Esophagus muscularis mucosa (tissue), 4 donors: ENCODE results near the gene DNAH17. TPM values are rescaled to one million over a fixed set of nuclear protein-coding genes. Genes with fewer than 3 reads are reported as not detected.

ENCODE experiments used
- DNase-seq: peaks from one replicate; pipeline ENCODE4 v3.0.0-alpha.2; 2017; ENCODE audit errors: extremely low spot score
- H3K27ac ChIP-seq, 4 donors: fragments of 200-600 bp; sonication (generic); replicated peaks in 1 of 4; 1 replicate in 3 of 4; 2 replicates in 1 of 4; pipeline ENCODE4 v1.5.1; 2016 to 2019; ENCODE audit warnings: mild to moderate bottlenecking in 1 of 4
- H3K27me3 ChIP-seq, 4 donors: fragments of 200-600 bp; sonication (generic); one replicate each; pipeline versions ENCODE4 v1.5.1 to v1.6.0; 2016 to 2019
- H3K36me3 ChIP-seq, 4 donors: fragments of 200-600 bp; sonication (generic); one replicate each; pipeline ENCODE4 v1.5.1; 2016 to 2019
- H3K4me1 ChIP-seq, 4 donors: fragments of 200-600 bp; sonication (generic); one replicate each; pipeline ENCODE4 v1.5.1; 2016 to 2019
- H3K4me3 ChIP-seq, 4 donors: fragments of 200-600 bp; sonication (generic); 1 replicate in 2 of 4; 2 replicates in 2 of 4; pipeline ENCODE4 v1.5.1; 2016 to 2019; ENCODE audit warnings: mild to moderate bottlenecking in 4 of 4, moderate library complexity in 1 of 4
- H3K9me3 ChIP-seq, 4 donors: fragments of 200-600 bp; sonication (generic); 1 replicate in 3 of 4; 2 replicates in 1 of 4; pipeline ENCODE4 v1.5.1; 2016 to 2019
- EP300 ChIP-seq: sonication (generic); formaldehyde crosslinking; IDR thresholded peaks from one replicate; pipeline ENCODE4 v1.6.1; 2017; ENCODE audit warnings: antibody characterized with exemption
- POLR2A ChIP-seq: fragments of 450-650 bp; IDR thresholded peaks from one replicate; pipeline ENCODE4 v1.6.1; 2017; ENCODE audit warnings: antibody characterized with exemption, moderate library complexity, mild to moderate bottlenecking, low read depth
- POLR2AphosphoS5 ChIP-seq, 2 donors: sonication (generic); formaldehyde crosslinking; IDR thresholded peaks; one replicate each; pipeline ENCODE4 v1.6.1; 2017; ENCODE audit warnings: antibody characterized with exemption in 2 of 2
- WGBS: methylation state at CpG from one replicate; pipeline ENCODE4 v1.1.5; 2018; 5-methylcytosine and 5-hydroxymethylcytosine counted together
- intact Hi-C: fragments of 100-400 bp; cut with DNase I; formaldehyde crosslinking; loops from one replicate; pipeline ENCODE4 v1.15.1; 2023
- total RNA-seq, 4 donors: library from RNA; depleted of rRNA; stranded (reverse); fragments of >200 nt; gene quantifications; one replicate each; pipeline versions ENCODE4 v1.1.0 to v1.2.1, GENCODE V29; 2016
- TF ChIP-seq, protein P1 (sequence below), 3 experiments: fragments of 200-600 bp in 2 of 3; fragments of 450-650 bp in 1 of 3; sonication (generic) in 2 of 3; IDR thresholded peaks; one replicate each; pipeline ENCODE4 v1.5.1; 2017 to 2019; ENCODE audit warnings: antibody characterized with exemption in 3 of 3, mild to moderate bottlenecking in 2 of 3, moderate library complexity in 1 of 3

DNAH17 gene
- total RNA-seq, 4 donors from 2014 or later = not detected

DNA sequence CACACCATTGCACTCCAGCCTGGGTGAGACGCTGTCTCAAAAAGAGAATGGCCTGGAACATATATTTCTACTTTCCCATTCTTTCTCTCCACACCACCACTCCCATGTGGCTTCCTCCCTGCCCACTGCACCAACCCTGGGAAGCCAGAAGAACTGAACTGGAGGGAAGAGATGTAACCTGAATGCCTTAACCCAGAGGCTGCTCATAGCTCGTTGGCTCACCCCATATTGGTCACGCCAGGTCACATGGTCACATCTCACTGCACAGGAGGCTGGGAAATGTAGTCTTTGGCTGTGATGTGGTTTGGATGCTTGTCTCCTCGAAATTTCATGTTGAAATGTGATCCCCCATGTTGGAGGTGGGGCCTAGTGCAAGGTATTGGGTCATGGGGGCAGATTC, 5.9 kb upstream of the DNAH17 start:
- 72% methylated on average over 4 of the region's 4 CpGs for WGBS
- peaks cover 0 to 5% (median 0%) of the 10 kb centered on the region in 4 donors for H3K27me3 ChIP-seq

DNA sequence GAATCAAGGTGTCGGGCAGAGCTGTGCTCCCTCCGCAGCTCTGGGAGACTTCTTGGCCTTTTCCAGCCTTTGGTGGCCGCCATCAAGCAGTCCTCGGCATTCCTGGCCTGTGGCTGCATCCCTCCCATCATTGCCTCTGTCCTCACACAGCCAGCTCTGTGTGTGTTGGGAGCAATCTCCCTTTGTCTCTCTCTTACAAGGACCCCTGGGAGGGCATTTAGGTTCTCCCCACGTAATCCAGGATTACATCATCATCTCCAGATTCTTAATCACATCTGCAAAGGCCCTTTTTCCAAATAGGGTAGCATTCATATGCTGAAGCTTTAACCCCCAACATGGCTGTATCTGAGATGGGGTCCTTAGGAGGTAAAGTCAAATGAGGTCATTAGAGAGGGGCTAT, 4.1 kb upstream of the DNAH17 start:
- Histone ChIP-seq H3K9me3 (no peaks in the 10 kb centered on the region), H3K27me3 (no peaks in the 10 kb centered on the region), H3K4me3 (no peak overlapping the region), H3K4me1 (no peaks in the 10 kb centered on the region), H3K36me3 (no peaks in the 10 kb centered on the region), H3K27ac (no peak overlapping the region)
- 79% methylated on average over 5 of the region's 5 CpGs for WGBS
- intact Hi-C loops = no loop called here
- TF ChIP-seq POLR2A (no peak), EP300 (no peak), POLR2AphosphoS5 (IDR thresholded peaks at IDR 0.05) (no peak)
- no peak for DNase-seq

More for the DNA sequence above, 5.9 kb upstream of the DNAH17 start:
- no peak for DNase-seq
- intact Hi-C loops = no loop called here
- TF ChIP-seq, protein P1, sequence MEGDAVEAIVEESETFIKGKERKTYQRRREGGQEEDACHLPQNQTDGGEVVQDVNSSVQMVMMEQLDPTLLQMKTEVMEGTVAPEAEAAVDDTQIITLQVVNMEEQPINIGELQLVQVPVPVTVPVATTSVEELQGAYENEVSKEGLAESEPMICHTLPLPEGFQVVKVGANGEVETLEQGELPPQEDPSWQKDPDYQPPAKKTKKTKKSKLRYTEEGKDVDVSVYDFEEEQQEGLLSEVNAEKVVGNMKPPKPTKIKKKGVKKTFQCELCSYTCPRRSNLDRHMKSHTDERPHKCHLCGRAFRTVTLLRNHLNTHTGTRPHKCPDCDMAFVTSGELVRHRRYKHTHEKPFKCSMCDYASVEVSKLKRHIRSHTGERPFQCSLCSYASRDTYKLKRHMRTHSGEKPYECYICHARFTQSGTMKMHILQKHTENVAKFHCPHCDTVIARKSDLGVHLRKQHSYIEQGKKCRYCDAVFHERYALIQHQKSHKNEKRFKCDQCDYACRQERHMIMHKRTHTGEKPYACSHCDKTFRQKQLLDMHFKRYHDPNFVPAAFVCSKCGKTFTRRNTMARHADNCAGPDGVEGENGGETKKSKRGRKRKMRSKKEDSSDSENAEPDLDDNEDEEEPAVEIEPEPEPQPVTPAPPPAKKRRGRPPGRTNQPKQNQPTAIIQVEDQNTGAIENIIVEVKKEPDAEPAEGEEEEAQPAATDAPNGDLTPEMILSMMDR (IDR thresholded peaks at IDR 0.05) = no peak
- Histone ChIP-seq H3K9me3 (no peaks in the 10 kb centered on the region), H3K4me1 (no peaks in the 10 kb centered on the region), H3K27ac (no peak overlapping the region), H3K4me3 (no peak overlapping the region), H3K36me3 (no peaks in the 10 kb centered on the region)

DNA sequence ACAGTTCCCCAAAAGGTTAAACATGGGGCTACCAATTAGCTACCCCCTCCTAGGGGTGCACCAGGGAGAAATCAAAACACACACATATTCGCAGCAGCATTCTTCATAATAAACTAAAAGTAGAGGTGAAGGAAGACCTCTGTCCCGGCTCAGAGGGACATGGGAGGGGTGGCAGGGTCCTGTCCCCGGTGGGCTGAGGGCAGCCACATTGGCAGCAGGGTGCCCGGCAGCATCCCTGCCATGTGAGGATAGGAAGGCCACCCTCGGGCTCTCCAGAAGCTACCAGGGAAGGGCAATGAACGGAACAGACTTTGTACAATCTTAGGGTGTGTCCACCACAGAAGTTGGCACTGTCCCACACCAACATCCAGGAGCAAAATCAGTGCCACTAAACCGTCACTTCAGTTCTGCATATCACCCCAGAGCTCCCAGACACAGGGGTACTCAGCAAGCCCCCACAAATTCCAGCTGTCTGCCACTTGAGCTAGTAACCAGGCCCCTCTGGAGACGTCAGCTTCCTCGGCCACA, 3.1 kb upstream of the DNAH17 start:
- 73% methylated on average over 6 of the region's 9 CpGs for WGBS
- Histone ChIP-seq H3K4me1 (no peaks in the 10 kb centered on the region), H3K4me3 (no peak overlapping the region), H3K27me3 (no peaks in the 10 kb centered on the region), H3K9me3 (no peaks in the 10 kb centered on the region), H3K27ac (no peak overlapping the region), H3K36me3 (no peaks in the 10 kb centered on the region)
- DNase-seq = no peak
- intact Hi-C loops = no loop called here
- TF ChIP-seq, protein P1 (IDR thresholded peaks at IDR 0.05) = no peak
- TF ChIP-seq POLR2A (no peak), EP300 (no peak), POLR2AphosphoS5 (IDR thresholded peaks at IDR 0.05) (no peak)

DNA sequence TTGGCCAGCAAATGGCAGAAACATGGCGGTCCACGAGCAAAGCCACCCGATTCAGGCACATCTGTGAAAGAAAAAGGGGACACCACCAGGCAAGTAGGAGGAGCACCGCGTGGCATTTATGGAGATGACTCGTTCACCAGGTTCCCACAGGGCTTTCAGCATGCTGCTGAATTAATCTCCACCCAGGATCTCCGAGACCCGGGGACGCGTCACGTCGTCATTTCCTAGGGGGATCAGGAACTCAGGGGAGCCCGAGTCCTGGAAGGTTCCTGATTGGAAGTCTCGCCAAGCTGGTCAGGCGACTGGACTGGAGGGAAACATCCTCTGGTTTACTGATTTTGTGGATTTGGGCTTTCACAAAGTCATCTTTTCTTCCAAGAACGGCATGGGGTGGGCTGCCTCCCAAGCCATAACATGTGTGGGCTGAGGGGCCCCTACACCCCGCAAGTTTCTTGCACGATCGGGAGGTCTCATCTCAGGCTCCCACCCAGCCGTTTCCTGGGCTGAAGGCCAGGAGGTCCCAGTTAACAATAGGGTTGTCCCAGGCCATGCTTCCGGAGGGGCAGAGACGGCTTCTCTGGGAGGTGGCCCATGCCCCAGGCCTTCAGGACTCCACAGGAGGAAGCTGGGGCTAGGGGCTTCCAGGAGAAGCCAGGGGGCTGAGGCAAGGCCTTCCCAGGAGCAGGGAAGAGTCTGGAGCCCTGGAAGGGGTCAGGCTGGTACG, 645 bp downstream of the DNAH17 start:
- H3K4me1 ChIP-seq = no peaks in the 10 kb centered on the region
- no peaks in the 10 kb centered on the region for H3K36me3 ChIP-seq
- DNase-seq = no peak
- TF ChIP-seq, protein P1 (IDR thresholded peaks at IDR 0.05) = no peak
- TF ChIP-seq POLR2A (no peak), POLR2AphosphoS5 (IDR thresholded peaks at IDR 0.05) (no peak), EP300 (no peak)
- no peaks in the 10 kb centered on the region for H3K27me3 ChIP-seq
- 77% methylated on average over 23 of the region's 23 CpGs for WGBS
- no peak overlapping the region for H3K27ac ChIP-seq
- H3K9me3 ChIP-seq = no peaks in the 10 kb centered on the region
- intact Hi-C loops = no loop called here
- H3K4me3 ChIP-seq = no peak overlapping the region

DNA sequence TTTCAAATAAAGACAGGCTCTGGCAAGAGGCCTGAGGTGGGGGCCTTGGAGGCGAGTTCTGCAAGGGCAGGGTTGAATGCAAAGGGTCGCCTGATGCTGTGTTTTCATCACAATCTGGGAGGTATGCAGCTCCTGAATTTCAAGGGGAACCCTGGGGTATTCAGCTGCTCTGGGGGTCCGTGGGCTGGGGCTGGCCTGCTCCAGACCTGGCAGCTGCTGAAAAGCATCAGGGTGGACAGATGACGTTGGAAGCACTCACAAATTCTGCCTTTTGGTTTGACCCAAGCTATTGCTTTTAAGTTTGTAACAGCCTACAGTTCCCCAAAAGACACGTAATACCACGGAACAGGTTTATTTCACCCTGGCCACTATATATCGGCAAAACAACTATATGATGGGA, 1.3 kb downstream of the DNAH17 start:
- TF ChIP-seq EP300 (no peak), POLR2A (no peak), POLR2AphosphoS5 (IDR thresholded peaks at IDR 0.05) (no peak)
- TF ChIP-seq, protein P1 (IDR thresholded peaks at IDR 0.05) = no peak
- no peak overlapping the region for H3K4me3 ChIP-seq
- H3K4me1 ChIP-seq = no peaks in the 10 kb centered on the region
- H3K9me3 ChIP-seq = no peaks in the 10 kb centered on the region
- intact Hi-C loops = no loop called here
- H3K36me3 ChIP-seq = no peaks in the 10 kb centered on the region
- H3K27ac ChIP-seq = no peak overlapping the region
- WGBS = 89% methylated on average over 7 of the region's 7 CpGs
- no peak for DNase-seq
- no peaks in the 10 kb centered on the region for H3K27me3 ChIP-seq
